GM21786 (cell line): Measurements from ENCODE around the gene SAMD11.
A peak's percentile ranks its signal among the peaks of the same experiment; 100 is the strongest.

ENCODE experiments used
- ATAC-seq: cut with Tn5 transposase; IDR thresholded peaks from one replicate; pipeline ENCODE4 v1.9.1; 2021; ENCODE audit not compliant: unreplicated experiment

The SAMD11 gene

DNA sequence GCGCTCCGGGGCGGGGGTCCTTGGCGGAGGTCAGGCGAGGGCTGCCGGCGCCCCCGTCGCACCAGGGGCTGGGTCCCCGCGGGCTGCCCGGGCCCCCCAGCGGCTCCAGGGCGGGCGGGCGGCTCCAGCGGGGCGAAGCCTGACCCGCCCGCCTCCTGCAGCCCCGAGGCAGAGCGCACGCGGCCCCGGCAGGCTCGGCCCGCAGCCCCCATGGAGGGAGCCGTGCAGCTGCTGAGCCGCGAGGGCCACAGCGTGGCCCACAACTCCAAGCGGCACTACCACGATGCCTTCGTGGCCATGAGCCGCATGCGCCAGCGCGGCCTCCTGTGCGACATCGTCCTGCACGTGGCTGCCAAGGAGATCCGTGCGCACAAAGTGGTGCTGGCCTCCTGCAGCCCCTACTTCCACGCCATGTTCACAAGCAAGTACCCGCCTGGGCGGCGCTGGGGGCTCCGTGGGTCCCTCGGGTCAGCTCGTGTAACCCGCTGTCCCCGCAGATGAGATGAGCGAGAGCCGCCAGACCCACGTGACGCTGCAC lies 37.5 kb downstream of the SAMD11 start:
- no peak for ATAC-seq

DNA sequence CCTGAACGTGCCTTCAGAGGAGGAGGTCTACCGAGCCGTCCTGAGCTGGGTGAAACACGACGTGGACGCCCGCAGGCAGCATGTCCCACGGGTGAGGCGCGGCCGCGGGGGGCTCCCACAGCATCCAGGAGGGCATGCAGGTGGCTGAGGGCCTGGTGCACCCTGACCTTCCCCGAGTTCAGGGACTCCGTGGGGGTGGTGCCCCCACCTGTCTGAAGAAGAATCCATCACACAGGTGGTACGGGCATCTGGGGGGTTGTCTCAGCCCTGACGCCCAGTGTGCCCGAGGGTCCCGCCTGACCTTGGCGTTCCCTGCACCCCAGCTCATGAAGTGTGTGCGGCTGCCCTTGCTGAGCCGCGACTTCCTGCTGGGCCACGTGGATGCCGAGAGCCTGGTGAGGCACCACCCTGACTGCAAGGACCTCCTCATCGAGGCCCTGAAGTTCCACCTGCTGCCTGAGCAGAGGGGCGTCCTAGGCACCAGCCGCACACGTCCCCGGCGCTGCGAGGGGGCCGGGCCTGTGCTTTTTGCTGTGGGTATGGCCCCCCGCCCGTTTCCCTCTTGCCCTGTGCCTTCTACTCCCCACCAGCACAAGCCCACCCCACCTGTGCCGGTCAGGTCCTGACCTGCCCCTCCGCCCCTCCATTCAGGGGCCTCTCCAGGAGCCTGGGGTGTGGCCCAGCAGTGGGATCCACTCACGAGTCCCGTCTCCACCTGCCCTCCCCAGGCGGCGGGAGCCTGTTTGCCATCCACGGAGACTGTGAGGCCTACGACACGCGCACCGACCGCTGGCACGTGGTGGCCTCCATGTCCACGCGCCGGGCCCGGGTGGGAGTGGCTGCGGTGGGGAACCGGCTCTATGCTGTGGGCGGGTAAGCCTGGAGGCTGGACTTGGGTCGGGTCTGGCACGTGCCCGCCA lies 38.9 kb downstream of the SAMD11 start:
- no peak for ATAC-seq

DNA sequence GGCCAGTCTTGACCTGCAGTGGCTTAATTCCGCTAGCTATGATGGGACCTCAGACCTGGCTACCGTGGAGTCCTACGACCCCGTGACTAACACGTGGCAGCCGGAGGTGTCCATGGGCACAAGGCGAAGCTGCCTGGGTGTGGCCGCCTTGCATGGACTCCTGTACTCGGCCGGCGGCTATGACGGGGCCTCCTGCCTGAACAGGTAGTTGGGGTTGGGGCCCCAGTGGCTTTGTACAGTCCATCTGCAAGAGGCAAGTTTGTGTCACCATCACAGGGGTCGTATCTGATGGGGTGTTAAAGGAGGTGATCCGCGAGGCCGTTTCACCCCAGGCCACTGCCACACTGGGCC lies 39.6 kb downstream of the SAMD11 start:
- no peak for ATAC-seq

DNA sequence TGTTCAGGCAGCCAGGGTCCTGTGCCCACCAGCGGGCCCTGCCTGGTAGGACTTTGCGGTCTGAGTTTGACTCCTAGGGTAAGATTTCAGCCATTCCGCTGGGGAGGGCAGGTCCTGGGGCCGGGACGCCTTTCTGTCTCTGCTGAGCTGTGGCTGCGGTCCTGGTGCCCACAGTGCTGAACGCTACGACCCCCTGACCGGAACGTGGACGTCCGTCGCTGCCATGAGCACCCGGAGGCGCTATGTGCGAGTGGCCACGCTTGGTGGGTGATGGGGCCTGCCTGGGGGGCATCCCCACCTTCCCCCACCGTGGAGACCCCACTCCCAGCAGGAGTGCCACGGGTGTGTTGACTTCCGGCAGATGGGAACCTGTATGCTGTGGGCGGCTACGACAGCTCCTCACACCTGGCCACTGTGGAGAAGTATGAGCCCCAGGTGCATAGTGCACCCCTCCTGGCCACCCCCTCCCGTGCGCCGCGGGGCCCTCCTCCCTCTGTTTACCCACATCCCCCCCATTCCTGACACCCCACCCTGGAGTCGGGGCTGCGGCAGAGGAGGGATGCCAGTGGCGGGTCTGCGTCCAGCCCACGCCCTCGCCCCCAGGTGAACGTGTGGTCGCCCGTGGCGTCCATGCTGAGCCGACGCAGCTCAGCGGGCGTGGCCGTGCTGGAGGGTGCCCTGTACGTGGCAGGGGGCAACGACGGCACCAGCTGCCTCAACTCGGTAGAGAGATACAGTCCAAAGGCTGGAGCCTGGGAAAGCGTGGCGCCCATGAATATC lies 40.2 kb downstream of the SAMD11 start:
- no peak for ATAC-seq

DNA sequence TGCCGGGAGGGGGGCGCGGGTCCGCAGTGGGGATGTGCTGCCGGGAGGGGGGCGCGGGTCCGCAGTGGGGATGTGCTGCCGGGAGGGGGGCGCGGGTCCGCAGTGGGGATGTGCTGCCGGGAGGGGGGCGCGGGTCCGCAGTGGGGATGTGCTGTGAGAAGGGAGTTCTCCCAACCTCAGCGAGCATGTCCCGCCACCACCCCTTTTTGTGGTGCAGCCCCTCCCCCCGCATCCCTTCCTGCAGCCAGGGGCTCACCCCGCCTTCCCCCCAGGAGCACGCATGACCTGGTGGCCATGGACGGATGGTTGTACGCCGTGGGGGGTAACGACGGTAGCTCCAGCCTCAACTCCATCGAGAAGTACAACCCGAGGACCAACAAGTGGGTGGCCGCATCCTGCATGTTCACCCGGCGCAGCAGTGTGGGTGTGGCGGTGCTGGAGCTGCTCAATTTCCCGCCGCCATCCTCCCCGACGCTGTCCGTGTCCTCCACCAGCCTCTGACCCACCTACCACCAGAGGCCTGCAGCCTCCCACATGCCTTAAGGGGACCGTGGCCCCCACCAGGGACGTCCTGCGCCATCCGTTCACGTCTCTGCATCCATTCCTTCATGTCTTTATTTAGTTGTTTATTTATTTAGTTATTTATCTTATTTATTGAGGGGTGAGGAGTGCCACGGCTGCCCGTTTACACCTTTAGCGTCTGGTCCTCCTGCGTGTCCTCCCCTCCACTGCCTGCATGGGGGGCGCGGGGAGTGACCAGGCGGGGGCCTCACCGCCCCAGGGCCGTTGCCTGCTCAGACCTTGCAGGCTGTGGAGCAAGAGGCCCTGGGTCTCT lies 41.2 kb downstream of the SAMD11 start:
- ATAC-seq, result no peak

DNA sequence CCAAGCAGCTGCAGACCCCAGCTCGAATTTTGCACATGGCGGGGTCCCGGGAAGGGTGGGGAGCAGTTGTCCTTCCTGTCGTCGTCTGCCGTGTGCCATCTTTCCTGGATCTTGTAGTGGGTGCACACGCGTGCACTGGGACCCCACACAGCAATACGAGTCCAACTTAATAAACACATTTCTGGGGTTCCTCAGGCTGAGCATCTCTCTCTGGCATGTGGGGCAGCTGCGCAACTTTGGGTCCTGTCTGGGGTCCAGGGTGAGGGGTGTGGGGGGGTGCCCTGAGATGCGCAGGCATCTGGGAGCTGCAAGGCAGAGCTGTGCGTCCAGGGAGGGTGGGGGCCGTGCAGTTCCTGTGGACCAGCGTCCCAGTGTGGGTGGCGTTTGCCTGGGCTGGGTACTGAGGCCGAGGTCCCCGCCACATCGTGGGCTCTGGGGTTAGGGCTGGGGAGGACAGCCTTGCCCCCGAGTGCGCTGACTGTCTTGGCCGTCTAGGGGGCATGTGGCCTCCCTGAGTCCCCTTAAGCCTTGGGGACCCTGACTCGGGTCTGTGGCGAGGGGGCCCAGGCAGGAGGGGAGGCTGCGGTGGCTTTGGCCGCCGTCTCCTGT lies 41.9 kb downstream of the SAMD11 start:
- no peak for ATAC-seq

DNA sequence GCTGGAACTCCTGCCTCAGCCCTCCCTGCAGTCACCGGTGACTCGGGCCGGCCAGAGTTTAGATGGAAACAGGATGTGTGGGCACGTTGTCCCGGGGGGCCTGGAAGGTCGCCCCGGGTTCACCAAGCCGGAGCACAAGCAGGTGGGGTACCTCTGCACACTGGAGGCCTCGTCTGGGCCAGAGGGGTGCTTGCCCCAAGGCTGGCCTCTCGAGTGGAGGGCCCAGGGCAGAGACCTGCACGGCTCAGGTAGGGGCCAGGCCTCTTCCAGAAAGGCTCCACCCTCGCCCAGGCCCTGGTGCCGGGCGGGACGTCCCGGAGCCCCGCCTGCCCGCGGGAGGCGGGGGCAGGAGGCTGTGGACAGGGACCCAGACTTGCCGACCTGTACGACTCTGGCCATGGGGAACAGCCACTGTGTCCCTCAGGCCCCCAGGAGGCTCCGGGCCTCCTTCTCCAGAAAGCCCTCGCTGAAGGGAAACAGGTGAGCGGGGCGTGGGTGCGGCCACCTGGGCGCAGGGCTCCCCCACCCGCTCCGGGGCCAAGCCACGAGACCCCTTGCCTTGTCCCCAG lies 42.5 kb downstream of the SAMD11 start, which contains the start of gene PLEKHN1:
PLEKHN1 (plus strand) TSS at position 348 of the 569 bp plus-strand sequence; CDS start at position 398, 50 bp downstream.
- peak; percentile 29 for ATAC-seq

DNA sequence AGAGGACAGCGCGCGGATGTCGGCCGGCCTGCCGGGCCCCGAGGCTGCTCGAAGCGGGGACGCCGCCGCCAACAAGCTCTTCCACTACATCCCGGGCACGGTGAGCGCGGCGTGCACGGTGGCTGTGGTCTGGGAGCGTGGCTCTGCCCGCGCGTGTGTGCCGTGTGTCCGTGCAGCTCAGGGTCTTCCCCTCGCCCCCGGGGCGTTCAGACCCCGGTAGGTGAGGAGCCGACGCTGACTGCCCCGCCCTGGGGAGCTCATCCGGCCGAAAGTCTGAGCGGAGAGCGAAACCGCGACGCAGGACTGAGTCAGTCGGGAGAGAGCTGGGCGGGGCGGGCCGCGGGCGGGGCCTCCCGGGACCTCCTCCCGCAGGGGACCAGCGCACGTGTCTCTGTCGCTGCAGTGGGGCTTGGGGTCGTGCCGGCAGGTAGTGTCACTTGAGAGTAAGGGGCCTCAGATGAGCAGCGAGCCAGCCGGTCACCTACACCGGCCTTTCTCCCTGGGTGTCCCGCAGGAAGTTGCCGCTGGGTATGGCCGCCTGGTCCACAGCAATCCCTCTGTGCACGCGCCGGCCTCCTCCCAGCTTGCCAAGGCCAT lies 43.1 kb downstream of the SAMD11 start:
- peak; percentile 63 for ATAC-seq

DNA sequence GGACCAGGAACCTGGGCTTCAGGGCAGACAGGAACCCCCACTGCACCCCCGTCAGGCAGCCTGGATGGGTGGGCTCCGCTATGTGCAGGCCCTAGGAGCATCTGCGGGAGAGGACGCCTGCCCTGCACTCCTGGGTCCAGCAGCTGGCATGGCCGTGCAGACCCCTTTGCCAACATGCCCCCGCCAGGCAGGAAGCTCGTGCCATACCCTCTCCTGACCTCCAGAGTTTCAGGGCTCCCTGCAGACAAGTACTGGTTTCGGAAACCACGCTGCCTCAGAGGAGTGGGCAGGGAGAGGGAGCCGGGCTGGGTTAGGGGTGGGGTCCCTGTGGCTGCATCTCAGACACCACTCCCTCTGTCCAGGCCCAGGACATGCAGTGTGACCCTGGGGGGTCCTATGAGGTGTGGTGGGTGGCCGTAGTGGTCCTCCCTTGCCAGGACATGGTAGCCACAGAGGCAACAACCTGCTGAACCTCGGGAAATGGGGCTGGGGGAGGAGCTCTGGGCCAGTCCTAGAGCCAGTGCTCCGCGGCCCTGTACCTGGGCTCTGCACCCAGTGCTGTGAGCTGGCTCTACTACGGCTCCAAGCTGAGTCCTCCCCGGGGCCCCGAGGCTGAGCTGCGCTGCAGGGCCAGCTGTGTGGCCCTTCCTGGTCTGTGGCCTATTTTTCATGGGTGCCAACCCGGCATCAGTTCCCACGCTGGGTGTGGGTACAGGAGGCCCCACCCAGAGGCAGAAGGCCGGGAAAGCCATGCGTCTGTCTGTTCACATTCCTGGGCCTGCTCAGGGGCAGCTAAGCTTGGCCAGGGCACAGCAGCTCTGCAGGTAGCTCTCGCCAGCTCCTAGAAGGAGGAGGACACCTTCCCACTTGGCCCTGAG lies 44.0 kb downstream of the SAMD11 start:
- no peak for ATAC-seq

DNA sequence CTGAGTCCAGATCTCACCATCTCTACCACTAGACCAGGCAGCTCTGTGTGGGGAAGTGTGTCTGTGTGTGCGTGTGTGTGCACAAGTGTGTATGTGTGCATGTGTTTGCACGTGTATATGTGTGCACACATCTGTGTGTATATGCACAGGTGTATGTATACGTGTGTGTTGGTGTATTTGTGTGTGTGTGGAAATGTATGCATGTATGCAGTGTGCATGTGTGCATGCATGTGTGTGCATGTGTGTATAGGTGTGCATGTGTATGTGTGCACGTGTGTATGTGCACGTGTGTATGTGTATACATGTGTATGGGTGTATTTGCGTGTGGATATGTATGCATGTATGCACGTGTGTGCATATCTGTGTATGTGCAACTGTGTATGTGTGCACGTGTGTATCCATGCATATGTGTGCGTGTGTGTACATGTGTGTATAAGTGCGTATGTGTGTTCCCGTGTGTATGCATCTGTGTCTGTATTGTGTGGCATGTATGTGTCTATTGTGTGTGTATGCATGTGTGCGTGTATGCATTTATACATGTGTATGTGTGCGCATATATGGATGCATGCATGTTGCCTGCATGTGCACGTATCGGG lies 45.6 kb downstream of the SAMD11 start:
- ATAC-seq, result no peak

DNA sequence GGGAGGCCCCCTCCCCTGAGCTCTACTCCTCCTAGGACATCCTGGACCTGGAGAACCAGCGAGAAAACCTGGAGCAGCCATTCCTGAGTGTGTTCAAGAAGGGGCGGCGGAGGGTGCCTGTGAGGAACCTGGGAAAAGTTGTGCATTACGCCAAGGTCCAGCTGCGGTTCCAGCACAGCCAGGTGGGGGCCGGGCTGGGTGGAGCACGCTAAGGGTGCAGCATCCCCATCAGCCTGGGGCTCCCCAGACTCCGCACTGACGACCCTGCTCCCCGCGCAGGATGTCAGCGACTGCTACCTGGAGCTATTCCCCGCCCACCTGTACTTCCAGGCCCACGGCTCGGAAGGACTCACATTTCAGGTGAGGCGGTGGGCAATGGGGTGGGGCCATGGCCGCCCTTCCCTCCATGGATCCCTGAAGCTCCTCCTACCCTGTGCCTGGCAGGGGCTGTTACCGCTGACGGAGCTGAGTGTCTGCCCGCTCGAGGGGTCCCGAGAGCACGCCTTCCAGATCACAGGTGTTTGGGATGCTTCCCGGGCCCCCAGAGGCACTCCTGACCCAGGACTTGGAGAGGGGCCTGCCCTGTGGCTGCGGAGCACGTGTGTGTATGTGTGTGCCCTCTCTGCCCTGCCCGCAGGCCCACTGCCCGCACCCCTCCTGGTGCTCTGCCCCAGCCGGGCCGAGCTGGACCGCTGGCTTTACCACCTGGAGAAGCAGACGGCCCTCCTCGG lies 46.7 kb downstream of the SAMD11 start:
- ATAC-seq, result no peak

DNA sequence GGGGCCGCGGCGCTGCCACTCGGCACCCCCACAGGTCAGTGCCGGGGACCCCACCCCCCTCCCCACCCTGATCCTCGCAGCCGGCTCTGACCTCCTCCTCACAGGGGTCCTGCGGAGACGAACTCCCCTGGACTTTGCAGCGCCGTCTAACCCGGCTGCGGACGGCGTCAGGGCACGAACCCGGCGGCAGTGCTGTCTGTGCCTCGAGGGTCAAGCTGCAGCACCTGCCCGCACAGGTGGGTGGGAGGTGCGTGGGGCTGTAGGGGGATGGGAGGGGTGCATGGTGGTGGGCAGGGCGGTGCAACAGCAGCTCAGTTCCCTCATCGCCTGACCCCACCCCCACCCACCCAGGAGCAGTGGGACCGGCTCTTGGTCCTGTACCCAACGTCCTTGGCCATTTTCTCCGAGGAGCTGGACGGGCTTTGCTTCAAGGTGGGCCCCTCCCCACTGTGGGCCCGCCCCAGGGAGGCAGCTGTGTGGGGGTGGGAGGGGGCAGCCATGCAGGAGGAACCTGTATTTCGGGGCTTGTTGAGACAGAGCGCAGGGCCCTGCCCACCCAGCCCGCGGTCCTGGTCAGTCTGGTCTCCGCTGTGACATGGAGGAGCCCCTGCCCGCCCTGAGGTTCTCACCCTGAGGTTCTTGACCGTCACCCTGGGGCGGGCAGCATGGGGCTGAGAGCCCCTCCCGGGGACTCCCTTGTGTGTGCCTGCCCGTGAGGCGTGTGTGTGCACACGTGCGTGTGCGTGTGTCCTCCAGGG lies 47.4 kb downstream of the SAMD11 start:
- no peak for ATAC-seq

DNA sequence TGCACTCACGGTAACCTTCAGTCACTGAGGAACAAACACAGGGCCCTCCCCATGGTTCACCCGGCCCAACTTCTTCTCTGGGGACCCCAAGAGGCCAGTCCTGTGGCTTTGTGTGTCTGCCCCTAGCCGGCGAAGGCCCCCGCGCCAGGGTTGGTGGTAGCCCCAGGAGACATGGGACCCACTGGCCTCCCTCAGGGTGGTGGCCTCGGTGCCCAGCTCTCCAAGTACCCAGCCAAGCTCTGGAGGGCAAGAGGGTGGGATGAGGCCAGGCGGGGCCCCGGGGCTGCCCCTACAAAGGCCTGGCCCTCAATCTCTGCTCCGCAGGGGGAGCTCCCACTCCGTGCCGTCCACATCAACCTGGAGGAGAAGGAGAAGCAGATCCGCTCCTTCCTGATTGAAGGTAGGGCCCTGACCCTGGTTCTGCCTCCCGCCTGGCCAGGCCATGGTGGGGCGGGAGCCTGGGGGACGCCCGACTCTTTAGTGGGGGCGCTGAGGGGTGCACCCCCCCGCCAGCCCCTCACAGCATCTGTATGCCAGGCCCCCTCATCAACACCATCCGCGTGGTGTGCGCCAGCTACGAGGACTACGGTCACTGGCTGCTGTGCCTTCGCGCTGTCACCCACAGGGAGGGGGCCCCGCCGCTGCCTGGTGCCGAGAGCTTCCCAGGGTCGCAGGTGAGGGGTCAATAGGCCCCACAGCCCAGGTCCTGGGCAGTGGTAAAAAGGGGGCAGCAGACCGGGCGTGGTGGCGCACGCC lies 48.2 kb downstream of the SAMD11 start:
- no peak for ATAC-seq

DNA sequence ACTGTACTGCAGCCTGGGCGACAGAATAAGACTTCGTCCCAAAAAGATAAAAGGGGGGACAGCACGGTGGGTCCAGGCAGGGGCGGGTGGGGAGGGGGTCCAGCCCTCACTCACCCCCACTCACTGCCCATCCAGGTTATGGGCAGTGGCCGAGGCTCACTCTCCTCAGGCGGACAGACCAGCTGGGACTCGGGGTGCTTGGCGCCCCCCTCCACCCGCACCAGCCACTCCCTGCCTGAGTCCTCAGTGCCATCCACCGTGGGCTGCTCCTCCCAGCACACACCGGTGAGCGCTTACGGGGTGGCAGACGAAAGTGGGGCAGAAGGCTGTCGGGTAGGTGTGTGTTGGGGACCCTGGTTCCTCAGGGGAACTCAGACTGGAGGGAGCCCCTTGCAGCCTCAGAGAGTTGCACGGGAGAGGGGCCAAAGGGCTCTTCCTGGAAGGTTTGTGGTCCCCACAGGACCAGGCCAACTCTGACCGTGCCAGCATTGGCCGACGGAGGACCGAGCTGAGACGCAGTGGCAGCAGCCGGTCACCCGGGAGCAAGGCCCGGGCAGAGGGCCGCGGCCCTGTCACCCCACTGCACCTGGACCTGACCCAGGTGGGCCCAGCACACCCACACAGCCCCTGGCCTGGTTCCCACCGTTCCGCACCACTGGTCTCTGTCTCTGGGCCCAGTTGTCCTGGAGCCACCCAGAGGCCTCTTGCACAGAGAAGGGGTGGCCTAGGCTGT lies 49.2 kb downstream of the SAMD11 start:
- ATAC-seq, result no peak

DNA sequence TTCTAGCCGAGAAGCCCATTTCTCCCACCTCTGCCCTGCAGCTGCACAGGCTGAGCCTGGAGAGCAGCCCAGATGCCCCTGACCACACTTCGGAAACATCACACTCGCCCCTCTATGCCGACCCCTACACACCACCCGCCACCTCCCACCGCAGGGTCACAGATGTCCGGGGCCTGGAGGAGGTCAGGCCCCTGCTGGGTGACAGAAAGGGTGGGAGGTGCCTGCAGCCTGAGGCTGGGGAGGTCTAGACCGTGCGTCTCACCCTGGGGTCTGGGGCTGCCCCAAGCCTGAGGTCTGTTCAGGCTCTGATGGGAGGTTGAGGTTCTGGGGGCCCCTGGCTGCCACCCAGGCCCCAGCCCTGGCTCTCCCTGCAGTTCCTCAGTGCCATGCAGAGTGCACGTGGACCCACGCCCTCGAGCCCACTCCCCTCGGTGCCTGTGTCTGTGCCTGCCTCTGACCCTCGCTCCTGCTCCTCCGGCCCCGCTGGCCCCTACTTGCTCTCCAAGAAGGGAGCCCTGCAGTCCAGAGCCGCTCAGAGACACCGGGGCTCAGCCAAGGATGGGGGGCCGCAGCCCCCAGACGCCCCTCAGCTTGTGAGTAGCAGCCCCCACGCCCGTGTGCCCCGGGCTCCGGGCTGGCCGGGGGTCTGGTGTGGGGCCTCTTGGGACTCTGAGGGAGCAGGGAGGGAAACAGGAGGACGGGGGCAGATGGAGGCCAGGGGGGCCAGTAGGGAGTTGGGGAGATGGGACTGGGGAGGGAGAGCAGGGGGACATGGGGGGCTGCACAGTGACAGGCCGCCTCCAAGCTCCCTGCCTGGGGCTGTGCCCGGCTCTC lies 50.0 kb downstream of the SAMD11 start:
- no peak for ATAC-seq
